K562 treated with DMSO at 1 percent for 12 hours (cell line): Measurements from ENCODE around the gene GLIPR2. TPM values are rescaled to one million over a fixed set of nuclear protein-coding genes. Genes with fewer than 3 reads are reported as not detected.

ENCODE experiments used
- total RNA-seq: library from RNA; unstranded; fragments of 300-600 nt; gene quantifications from 2 replicates; pipeline ENCODE4 v1.2.3, GENCODE V29; 2022; ENCODE audit not compliant: insufficient read depth

Gene GLIPR2, protein sequence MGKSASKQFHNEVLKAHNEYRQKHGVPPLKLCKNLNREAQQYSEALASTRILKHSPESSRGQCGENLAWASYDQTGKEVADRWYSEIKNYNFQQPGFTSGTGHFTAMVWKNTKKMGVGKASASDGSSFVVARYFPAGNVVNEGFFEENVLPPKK
- 6.9 TPM in 2 replicates for total RNA-seq

DNA sequence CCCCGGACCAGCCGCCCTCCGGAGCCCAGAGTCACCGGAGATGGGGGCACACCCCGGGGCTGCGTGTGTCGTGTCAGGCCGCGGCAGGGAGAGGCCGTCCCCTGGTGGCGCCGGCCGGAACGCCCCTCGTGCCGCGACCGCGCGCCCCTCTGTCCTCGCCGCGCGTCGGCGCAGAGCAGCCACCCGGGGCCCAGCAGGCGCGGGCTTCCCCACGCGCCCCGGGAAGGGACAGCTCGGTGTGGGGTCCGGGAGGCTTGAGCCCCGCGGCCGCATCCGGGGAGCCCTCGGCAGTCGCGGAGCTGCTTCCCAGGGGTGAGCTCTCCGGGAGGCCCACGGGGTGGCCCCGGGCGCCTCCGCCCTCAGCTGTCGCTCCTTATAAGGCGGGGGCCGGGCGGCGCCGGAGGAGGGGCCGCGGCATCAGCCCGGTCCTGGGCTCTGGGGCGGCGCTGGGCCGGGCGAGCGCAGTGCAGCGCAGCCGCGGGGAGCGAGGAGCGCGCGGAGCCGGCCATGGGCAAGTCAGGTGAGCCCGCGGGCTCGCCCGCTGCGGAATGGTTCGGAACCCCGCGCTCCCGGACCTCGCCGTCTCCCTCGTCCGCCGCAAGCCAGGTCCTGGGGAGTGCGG lies at the start of gene GLIPR2:
Gene GLIPR2, plus strand, starts transcription at position 462 of the 622 bp plus-strand sequence. Its CDS starts 46 bp downstream, at position 508.

DNA sequence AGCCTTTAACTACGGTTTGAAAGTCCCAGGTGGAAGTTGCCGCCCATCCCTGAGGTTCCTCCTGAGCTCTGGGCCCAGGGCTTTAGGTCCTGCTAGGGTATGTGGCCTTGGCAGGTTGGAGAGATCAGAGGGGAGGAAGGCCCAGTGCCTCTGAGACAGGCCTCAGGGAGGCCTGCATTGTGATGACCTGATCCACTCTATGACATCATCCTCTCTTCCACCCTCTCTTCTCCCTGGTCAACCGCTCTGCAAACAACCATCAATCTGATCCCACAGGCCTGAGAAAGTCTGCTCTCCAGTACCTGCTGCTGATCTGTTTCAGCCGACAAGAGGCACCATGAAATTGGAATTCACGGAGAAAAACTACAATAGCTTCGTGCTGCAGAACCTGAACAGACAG lies 32.6 kb downstream of the GLIPR2 start, which contains the start of gene CCIN:
Gene CCIN, plus strand, starts transcription at position 223 of the 400 bp plus-strand sequence. Its CDS starts 115 bp downstream, at position 338.

DNA sequence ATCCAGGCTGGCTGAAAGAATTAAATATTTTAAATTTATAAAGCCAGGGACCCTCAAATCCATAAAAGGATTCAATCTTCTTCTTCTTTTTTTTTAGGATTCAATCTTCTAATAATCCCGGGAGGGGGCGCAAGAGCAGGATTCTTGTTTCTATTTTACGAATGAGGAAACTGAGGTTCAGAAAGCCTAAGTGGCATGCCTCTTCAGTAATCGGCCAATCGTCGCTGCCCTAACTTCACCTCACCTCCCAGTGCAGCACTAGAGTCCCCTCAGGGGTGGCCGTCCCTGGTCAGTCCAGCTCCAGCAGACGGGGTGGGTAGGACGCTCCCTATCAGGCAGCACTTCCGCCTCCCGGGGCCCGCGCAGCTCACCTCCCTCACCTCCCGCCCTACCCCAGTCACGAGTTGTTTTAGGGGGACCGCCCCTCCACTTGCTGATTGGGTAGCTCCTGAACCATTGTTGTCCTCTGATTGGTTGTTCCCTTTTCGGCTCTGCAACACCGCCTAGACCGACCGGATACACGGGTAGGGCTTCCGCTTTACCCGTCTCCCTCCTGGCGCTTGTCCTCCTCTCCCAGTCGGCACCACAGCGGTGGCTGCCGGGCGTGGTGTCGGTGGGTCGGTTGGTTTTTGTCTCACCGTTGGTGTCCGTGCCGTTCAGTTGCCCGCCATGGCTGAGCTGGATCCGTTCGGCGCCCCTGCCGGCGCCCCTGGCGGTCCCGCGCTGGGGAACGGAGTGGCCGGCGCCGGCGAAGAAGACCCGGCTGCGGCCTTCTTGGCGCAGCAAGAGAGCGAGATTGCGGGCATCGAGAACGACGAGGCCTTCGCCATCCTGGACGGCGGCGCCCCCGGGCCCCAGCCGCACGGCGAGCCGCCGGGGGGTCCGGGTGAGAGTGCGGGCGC lies 54.1 kb downstream of the GLIPR2 start, which contains the start of gene CLTA:
Gene CLTA, plus strand, starts transcription at position 534 of the 902 bp plus-strand sequence. Its CDS starts 136 bp downstream, at position 670.

Other genes starting within 250 kb of the GLIPR2 start
- not detected in 2 replicates for gene HRCT1, start 230.5 kb upstream of the GLIPR2 start, total RNA-seq
- not detected in 2 replicates for gene SPAAR, start 227.2 kb upstream of the GLIPR2 start, total RNA-seq
- not detected in 2 replicates for gene OR2S2, start 178.6 kb upstream of the GLIPR2 start, total RNA-seq
- 0.35 TPM in 1 of 2 replicates, not detected in the other for gene RECK, start 99.8 kb upstream of the GLIPR2 start, total RNA-seq
- not detected in 2 replicates for gene CCIN, start 32.7 kb downstream of the GLIPR2 start, total RNA-seq
- 332 and 335 TPM in 2 replicates for gene CLTA, start 54.2 kb downstream of the GLIPR2 start, total RNA-seq
- 4.3 and 12.3 TPM in 2 replicates for gene GNE, start 121.7 kb downstream of the GLIPR2 start, total RNA-seq